C4-2B (cell line): ENCODE data around the gene DSCAM.

Experiments
- H3K27ac ChIP-seq: fragments of 450-650 bp; 2 replicates; pipeline ENCODE4 v1.5.1; 2017
- CTCF ChIP-seq: fragments of 450-650 bp; conservative IDR thresholded peaks from 2 replicates; pipeline ENCODE4 v1.5.1; 2017; ENCODE audit warnings: mild to moderate bottlenecking
- ZFX ChIP-seq: fragments of 450-650 bp; IDR thresholded peaks from 2 replicates; pipeline ENCODE4 v1.6.1; 2017

DSCAM gene

DNA sequence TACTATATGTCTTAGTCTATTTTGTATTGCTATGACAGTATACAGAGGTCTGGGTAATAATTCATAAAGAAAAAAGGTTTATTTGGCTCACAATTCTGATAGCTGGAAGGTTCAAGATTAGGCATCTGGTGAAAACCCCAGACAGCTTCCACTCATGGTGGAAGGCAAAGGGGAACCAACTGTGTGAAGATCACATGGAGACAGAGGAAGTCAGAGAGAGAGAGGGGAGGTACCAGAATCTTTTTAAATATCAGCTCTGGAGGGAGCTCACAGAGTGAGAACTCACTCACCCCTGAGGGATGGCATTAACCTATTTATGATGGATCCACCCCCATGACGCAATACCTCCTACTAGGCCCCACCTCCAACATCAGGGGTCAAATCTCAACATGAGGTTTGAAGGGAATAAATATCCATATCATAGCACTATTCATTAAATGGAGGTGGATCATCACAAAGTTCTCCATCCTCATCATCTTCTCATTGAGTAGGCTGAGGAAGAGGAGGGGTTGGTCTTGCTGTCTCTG, 290.5 kb downstream of the DSCAM start:
- H3K27ac ChIP-seq: no peak overlapping the region
- TF ChIP-seq CTCF: no peak
- TF ChIP-seq ZFX: no peak

DNA sequence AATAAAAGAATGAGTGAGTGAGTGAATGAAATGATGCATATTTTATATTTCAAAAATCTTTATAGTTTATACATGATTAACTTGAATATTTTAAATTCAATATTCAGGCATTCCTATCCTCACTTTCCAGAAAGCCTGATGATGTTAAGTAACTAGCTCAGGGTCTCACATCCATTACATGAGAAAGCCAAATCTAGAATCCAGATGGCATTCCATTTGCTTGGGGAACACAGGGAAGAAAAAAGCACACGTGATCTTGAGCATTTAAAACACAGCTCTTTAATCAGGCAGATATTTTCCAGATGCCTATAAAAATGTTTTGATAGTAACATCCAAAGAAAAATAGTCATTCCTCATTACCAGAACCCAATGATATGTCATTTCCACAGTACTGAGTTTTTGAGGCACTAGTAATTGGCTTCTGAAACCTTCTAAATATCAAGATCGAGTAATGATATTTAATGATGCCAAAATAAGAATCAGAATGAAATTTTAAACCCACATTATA, 291.9 kb downstream of the DSCAM start:
- no peak overlapping the region for H3K27ac ChIP-seq
- TF ChIP-seq CTCF (no peak), ZFX (no peak)

DNA sequence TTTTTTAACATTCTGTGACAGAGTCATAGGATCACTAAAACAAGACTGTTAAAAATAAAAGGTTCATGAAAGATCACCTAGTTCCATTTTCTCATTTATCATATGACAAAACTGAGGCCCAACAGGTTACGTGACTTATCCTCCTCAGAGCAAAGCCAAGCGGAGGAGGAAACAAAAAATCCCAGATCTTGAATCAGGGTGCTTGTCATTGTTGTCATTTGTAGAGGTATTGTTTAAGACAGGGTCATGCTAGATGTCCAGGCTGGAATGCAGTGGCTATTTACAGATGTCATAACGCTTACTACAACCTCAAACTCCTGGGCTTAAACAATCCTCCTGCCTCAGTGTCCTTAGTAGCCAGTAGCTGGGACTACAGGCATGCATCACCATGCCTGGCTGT, 293.2 kb downstream of the DSCAM start:
- H3K27ac ChIP-seq: no peak overlapping the region
- TF ChIP-seq ZFX: no peak
- TF ChIP-seq CTCF: no peak

DNA sequence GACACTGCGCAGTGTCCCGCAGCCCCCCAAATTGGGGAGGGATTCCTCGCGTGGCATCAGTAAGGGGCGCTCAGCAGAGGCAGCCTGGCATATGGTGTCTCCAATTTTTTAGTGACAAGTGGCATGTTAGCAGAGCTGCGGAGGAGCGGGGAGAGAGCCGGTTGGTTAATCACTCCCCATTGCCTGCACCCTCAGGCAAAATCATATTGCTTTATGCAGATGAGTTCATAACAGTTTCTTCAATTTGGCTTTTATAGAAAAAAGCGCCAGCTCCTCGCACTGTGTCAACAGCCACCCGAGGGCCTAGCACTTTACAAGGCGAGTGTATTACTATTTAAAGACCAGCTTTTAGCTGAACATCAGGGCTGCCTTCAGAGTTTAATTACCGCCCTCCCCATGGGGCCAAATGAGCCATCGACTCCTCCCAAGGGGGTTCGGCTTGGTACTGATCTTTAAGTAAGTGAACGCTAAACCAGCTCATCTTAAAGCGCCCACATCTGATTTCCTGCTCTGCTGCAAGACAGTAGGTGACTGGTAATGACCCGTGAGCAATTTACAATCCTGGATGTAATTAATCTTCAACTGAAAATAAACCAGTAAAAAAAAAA, 298.9 kb downstream of the DSCAM start:
- no peak for TF ChIP-seq ZFX
- no peak for TF ChIP-seq CTCF
- no peak overlapping the region for H3K27ac ChIP-seq

DNA sequence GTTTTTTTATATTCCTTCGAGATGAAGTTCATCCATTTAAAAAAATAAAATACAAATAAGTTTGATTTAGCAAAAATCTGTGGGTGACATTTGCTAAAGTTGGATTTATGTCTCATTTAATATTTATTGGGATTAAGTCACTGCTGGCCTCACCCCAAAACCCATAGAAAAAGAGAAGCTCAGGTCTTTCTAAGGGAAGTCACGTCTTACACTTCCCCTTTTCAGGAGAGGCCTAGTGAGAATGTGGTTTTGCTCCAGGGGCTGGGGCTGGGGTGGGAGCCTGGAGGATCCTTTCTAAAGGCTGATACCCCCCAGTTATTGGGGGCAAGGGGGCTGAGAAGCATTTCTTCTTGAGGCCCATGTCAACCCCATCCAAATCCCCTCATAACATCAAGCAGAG, 300.3 kb downstream of the DSCAM start:
- TF ChIP-seq CTCF: no peak
- TF ChIP-seq ZFX: no peak
- no peak overlapping the region for H3K27ac ChIP-seq

- H3K27ac ChIP-seq: no peak overlapping the region
- TF ChIP-seq CTCF (no peak), ZFX (no peak)
Observed at GRCh38 chr21:40540216-40540615, 306.7 kb downstream of the DSCAM start.

- H3K27ac ChIP-seq: no peak overlapping the region
- TF ChIP-seq ZFX (no peak), CTCF (no peak)
Observed at GRCh38 chr21:40534886-40535285, 312.1 kb downstream of the DSCAM start.
